ENCODE data around the gene MAN2A2. TPM values are rescaled to one million over a fixed set of nuclear protein-coding genes. Genes with fewer than 3 reads are reported as not detected.

MAN2A2 gene
- total and polyA plus RNA-seq, 9 of the 15 experiments (the other 6 are each of a cell fraction or from before 2014, with no cell fraction given): 7.3 to 151 (median 43.4) TPM

GRCh38 chr15:90895571-90896117 lies 7.5 kb upstream of the MAN2A2 start (continued):
- TF ChIP-seq ARID3A (IDR thresholded peaks at IDR 0.05; ENCODE audit: borderline replicate concordance, low read depth, low read length): peak; percentile 77; the same call in 1 of the 2 replicates
- TF ChIP-seq TOE1 (IDR thresholded peaks at IDR 0.05; ENCODE audit: borderline replicate concordance): 0 out of 2 replicates have a peak, but pooled peaks have one; percentile 31
- TF ChIP-seq TOE1 (CRISPR knock-in tag; IDR thresholded peaks at IDR 0.05; ENCODE audit: borderline replicate concordance, low read depth): no peak
- TF ChIP-seq CUX1 (CRISPR knock-in tag; IDR thresholded peaks at IDR 0.05): no peak
- no peak for TF ChIP-seq ILF3 (IDR thresholded peaks at IDR 0.05; ENCODE audit: borderline replicate concordance)
- TF ChIP-seq ZC3H4 (CRISPR knock-in tag; IDR thresholded peaks at IDR 0.05; ENCODE audit: borderline replicate concordance): no peak
- TF ChIP-seq RBM25 (IDR thresholded peaks at IDR 0.05; ENCODE audit: low read depth, low read length, severe bottlenecking): no peak
- no peak for TF ChIP-seq PYGO2 (tag; IDR thresholded peaks at IDR 0.05)
- no peak for TF ChIP-seq ZNF79 (CRISPR knock-in tag; IDR thresholded peaks at IDR 0.05; ENCODE audit: low read depth)
- no peak for TF ChIP-seq FOXP4 (CRISPR knock-in tag; IDR thresholded peaks at IDR 0.05; ENCODE audit: borderline replicate concordance)
- TF ChIP-seq HMGXB4 (CRISPR knock-in tag; IDR thresholded peaks at IDR 0.05): no peak
- TF ChIP-seq NR0B1 (IDR thresholded peaks at IDR 0.05; ENCODE audit: partially characterized antibody): no peak
- no peak for TF ChIP-seq GABPB2 (CRISPR knock-in tag; conservative IDR thresholded peaks at IDR 0.05)
- no peak for TF ChIP-seq KLF10 (CRISPR knock-in tag; IDR thresholded peaks at IDR 0.05)
- 0 out of 2 replicates have a peak, but pooled peaks have one; percentile 41 for TF ChIP-seq SMARCA5 (IDR thresholded peaks at IDR 0.05)
